Gastroesophageal sphincter (tissue), 3 donors: ENCODE results near the gene CD3G.

Experiments
- EP300 ChIP-seq: sonication (generic); formaldehyde crosslinking; IDR thresholded peaks from one replicate; pipeline ENCODE4 v1.6.1; 2017; ENCODE audit warnings: antibody characterized with exemption, mild to moderate bottlenecking
- TF ChIP-seq, protein P1 (sequence below), 4 experiments: fragments of 200-600 bp in 2 of 4; fragments of 450-650 bp in 2 of 4; sonication (generic) in 1 of 4; IDR thresholded peaks; one replicate each; pipeline ENCODE4 v1.5.1; 2017 to 2019; ENCODE audit warnings: antibody characterized with exemption in 4 of 4, mild to moderate bottlenecking in 2 of 4, moderate library complexity in 2 of 4

- TF ChIP-seq, protein P1, sequence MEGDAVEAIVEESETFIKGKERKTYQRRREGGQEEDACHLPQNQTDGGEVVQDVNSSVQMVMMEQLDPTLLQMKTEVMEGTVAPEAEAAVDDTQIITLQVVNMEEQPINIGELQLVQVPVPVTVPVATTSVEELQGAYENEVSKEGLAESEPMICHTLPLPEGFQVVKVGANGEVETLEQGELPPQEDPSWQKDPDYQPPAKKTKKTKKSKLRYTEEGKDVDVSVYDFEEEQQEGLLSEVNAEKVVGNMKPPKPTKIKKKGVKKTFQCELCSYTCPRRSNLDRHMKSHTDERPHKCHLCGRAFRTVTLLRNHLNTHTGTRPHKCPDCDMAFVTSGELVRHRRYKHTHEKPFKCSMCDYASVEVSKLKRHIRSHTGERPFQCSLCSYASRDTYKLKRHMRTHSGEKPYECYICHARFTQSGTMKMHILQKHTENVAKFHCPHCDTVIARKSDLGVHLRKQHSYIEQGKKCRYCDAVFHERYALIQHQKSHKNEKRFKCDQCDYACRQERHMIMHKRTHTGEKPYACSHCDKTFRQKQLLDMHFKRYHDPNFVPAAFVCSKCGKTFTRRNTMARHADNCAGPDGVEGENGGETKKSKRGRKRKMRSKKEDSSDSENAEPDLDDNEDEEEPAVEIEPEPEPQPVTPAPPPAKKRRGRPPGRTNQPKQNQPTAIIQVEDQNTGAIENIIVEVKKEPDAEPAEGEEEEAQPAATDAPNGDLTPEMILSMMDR (IDR thresholded peaks at IDR 0.05), result no peak
- TF ChIP-seq EP300, result no peak
Observed at GRCh38 chr11:118401880-118402590, 57.9 kb downstream of the CD3G start.
